ENCODE results near the gene ANKRD29.

Gene ANKRD29

GRCh38 chr18:23688528-23688927 is 25.8 kb upstream of the ANKRD29 start:
- in situ Hi-C loops (cut with HindIII; ENCODE audit: low sequenced_read_pairs): no loop called here

GRCh38 chr18:23684515-23685197 is 21.9 kb upstream of the ANKRD29 start:
- in situ Hi-C loops (cut with HindIII; ENCODE audit: low sequenced_read_pairs): no loop called here

- in situ Hi-C loops (cut with HindIII; ENCODE audit: low sequenced_read_pairs): no loop called here
These were observed 21.0 kb upstream of the ANKRD29 start for GRCh38 chr18:23683671-23684070.

- in situ Hi-C loops (cut with HindIII; ENCODE audit: low sequenced_read_pairs): no loop called here
These were observed 20.4 kb upstream of the ANKRD29 start for GRCh38 chr18:23683155-23683554.

GRCh38 chr18:23682472-23682871 is 19.8 kb upstream of the ANKRD29 start:
- in situ Hi-C loops (cut with HindIII; ENCODE audit: low sequenced_read_pairs): no loop called here

GRCh38 chr18:23682045-23682444 is 19.3 kb upstream of the ANKRD29 start:
- in situ Hi-C loops (cut with HindIII; ENCODE audit: low sequenced_read_pairs): no loop called here

GRCh38 chr18:23675896-23676295 is 13.2 kb upstream of the ANKRD29 start:
- in situ Hi-C loops (cut with HindIII; ENCODE audit: low sequenced_read_pairs): no loop called here

GRCh38 chr18:23675236-23675635 is 12.5 kb upstream of the ANKRD29 start:
- in situ Hi-C loops (cut with HindIII; ENCODE audit: low sequenced_read_pairs): no loop called here

- in situ Hi-C loops (cut with HindIII; ENCODE audit: low sequenced_read_pairs): no loop called here
These were observed 11.0 kb upstream of the ANKRD29 start for GRCh38 chr18:23673725-23674124.

GRCh38 chr18:23671564-23671963 is 8.9 kb upstream of the ANKRD29 start:
- in situ Hi-C loops (cut with HindIII; ENCODE audit: low sequenced_read_pairs): no loop called here

GRCh38 chr18:23669804-23670405 is 7.2 kb upstream of the ANKRD29 start:
- in situ Hi-C loops (cut with HindIII; ENCODE audit: low sequenced_read_pairs): no loop called here

GRCh38 chr18:23669202-23669766 is 6.6 kb upstream of the ANKRD29 start:
- in situ Hi-C loops (cut with HindIII; ENCODE audit: low sequenced_read_pairs): no loop called here

- in situ Hi-C loops (cut with HindIII; ENCODE audit: low sequenced_read_pairs): no loop called here
These were observed 6.0 kb upstream of the ANKRD29 start for GRCh38 chr18:23668731-23669130.

GRCh38 chr18:23667114-23667513 is 4.4 kb upstream of the ANKRD29 start:
- in situ Hi-C loops (cut with HindIII; ENCODE audit: low sequenced_read_pairs): no loop called here

GRCh38 chr18:23664674-23665073 is 2.0 kb upstream of the ANKRD29 start:
- in situ Hi-C loops (cut with HindIII; ENCODE audit: low sequenced_read_pairs): no loop called here

- in situ Hi-C loops (cut with HindIII; ENCODE audit: low sequenced_read_pairs): no loop called here
These were observed 889 bp downstream of the ANKRD29 start for GRCh38 chr18:23661735-23662308.

- in situ Hi-C loops (cut with HindIII; ENCODE audit: low sequenced_read_pairs): no loop called here
These were observed 4.4 kb downstream of the ANKRD29 start for GRCh38 chr18:23658285-23658684.

- in situ Hi-C loops (cut with HindIII; ENCODE audit: low sequenced_read_pairs): no loop called here
These were observed 10.5 kb downstream of the ANKRD29 start for GRCh38 chr18:23652232-23652631.

- in situ Hi-C loops (cut with HindIII; ENCODE audit: low sequenced_read_pairs): no loop called here
These were observed 11.5 kb downstream of the ANKRD29 start for GRCh38 chr18:23650968-23651927.

- in situ Hi-C loops (cut with HindIII; ENCODE audit: low sequenced_read_pairs): no loop called here
These were observed 13.6 kb downstream of the ANKRD29 start for GRCh38 chr18:23648940-23649607.

Data from DLD1 (cell line).